COLO668 (cell line): ENCODE results near the gene NDE1.
A peak's percentile ranks its signal among the peaks of the same experiment; 100 is the strongest.

ENCODE experiments used
- DNase-seq: peaks from one replicate; lab custom pipeline; 2025; ENCODE audit not compliant: unreplicated experiment; lab: John Stamatoyannopoulos, UW

Gene NDE1

GRCh38 chr16:15765880-15766279, 115.8 kb downstream of the NDE1 start:
- peak; percentile 20 for DNase-seq

DNA sequence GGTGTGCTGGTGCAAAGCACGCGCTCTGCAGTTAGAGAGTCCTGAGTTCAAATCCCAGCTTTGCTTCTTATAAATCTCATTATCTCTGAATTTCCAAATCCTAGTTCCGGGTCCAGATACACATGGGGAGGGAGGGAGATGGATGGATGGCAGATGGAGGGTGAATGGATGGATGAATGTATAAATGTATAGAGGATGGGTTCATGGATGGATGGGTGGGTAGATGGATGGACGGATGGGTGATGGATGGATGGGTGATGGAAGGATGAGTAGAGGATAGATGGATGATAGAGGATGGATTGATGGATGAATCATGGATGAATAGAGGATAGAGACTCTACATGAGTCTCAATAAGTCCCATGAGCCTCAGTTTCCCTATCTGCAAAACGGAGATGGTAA, 116.9 kb downstream of the NDE1 start:
- no peak for DNase-seq

DNA sequence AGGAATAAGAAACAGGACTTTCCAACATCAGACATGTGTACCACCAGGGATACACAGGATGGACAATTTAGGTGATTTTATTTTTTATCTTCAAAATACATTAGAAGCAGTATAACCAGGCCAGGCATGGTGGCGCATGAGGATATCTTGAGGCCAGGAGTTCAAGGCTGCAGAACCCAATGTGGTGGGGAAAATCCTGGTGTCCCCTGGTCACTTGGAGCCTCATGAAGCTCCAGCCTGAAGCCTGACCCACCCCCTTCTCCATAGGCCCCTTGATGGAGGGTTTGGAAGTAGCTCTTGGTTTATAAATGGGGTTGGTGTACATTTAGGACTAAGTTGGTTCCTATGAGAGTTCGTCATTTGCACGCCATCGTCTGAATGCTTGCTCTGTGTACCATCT, 118.2 kb downstream of the NDE1 start:
- no peak for DNase-seq

DNA sequence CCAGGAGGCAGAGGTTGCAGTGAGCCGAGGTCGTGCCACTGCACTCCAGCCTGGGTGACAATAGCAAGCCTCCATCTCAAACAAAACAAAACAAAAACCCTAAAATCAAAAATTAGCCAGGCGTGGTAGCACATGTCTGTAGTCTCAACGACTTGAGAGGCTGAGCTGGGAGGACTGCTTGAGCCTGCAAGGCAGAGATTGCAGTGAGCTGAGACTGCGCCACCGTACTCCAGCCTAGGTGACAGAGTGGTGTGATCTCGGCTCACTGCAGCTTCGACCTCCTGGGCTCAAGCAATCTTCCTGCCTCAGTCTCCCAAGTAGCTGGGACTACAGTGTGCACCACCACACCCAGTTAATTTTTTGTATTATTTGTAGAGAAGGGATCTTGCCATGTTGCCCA, 119.2 kb downstream of the NDE1 start:
- DNase-seq, result no peak

GRCh38 chr16:15770107-15770506, 120.1 kb downstream of the NDE1 start:
- no peak for DNase-seq

- DNase-seq, result no peak
These were observed 120.5 kb downstream of the NDE1 start for GRCh38 chr16:15770512-15770911.

DNA sequence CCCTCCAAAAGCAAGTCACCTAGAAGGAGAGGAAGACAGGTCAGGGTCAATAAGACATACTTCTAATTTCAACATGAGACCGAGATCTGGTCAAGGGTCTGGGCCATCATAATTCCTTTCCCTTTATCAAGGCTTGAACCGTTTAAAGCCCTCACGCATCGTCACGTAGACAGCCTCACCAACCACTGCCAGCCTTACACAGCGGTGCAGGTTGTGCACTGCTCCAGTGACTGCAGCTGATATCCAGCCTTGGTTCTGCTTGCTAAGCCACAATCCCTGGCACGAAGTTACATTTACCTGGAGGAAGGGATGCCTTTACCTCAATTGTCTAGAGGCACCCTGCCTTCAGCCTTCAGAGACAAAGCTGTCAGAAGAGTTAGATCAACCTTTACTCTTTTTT, 121.6 kb downstream of the NDE1 start:
- no peak for DNase-seq

- DNase-seq, result no peak
These were observed 122.7 kb downstream of the NDE1 start for GRCh38 chr16:15772579-15773293.

- DNase-seq, result no peak
These were observed 123.9 kb downstream of the NDE1 start for GRCh38 chr16:15773968-15774367.

DNA sequence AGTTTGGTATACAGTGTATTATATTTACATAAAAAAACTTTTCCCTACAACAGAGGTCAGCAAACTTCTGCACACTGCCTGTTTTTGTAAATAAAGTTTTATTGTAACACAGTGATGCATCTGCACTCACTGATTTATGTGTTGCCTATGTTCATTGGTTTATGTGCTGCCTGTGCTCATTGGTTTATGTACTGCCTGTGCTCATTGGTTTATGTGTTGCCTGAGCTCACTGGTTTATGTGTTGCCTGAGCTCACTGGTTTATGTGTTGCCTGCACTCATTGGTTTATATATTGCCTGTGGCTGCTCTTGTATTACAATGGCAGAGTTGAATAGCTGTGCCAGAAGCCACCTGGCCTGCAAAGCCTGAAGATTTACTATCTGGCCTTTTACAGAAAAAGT, 125.2 kb downstream of the NDE1 start:
- no peak for DNase-seq

- DNase-seq, result no peak
These were observed 125.7 kb downstream of the NDE1 start for GRCh38 chr16:15775663-15776304.
